K562 (cell line): Measurements from ENCODE around the gene NTN3. TPM values are rescaled to one million over a fixed set of nuclear protein-coding genes. Genes with fewer than 3 reads are reported as not detected.

Source experiments
- ATAC-seq: fragments of 200-7000 bp; cut with Tn5 transposase; 3 replicates; pipeline ENCODE4 v1.9.1; 2020; ENCODE audit warnings: moderate library complexity
- BruUV-seq: library from RNA; stranded (reverse); fragments of 400-500 nt; replicated peaks from 2 replicates; lab custom pipeline; 2021; lab: Mats Ljungman, UMichigan
- CTCF ChIA-PET: fragments of 300-600 bp; formaldehyde crosslinking; extraction: SDS; loops from one replicate; lab custom pipeline; 2021; ENCODE audit warnings: low intra/inter-chr PET ratio; lab: Yijun Ruan, JAX
- POLR2A ChIA-PET: fragments of 300-600, 350-650 bp; sonication (Branson Sonifier 250); formaldehyde crosslinking; extraction: SDS; loops from one replicate; lab custom pipeline; 2021; ENCODE audit warnings: antibody characterized with exemption, inconsistent platforms; lab: Yijun Ruan, JAX
- DNase-seq, 4 experiments: peaks; one replicate each; pipeline versions ENCODE4 v3.0.0 to v3.0.0-alpha.2; 2011 to 2018; ENCODE audit warnings: low spot score in 3 of 4, mixed read lengths in 3 of 4; ENCODE audit errors: extremely low read depth in 1 of 4
- FAIRE-seq: peaks from 2 replicates; lab custom pipeline; 2011; peaks lifted over from hg19 to GRCh38; lab: Jason Lieb, UNC
- H2AFZ ChIP-seq: 2 replicates; pipeline ENCODE4 v1.6.0; 2011; ENCODE audit warnings: low read depth, low read length, control low read depth, inconsistent platforms
- H3K27ac ChIP-seq: fragments of 200-600 bp; 3 replicates; pipeline ENCODE4 v1.8.0; 2011; ENCODE audit warnings: low read depth, mild to moderate bottlenecking, control low read depth, inconsistent platforms, low read length, moderate library complexity, mixed read lengths; ENCODE audit errors: extremely low read depth
- H3K27me3 ChIP-seq, 2 experiments: fragments of 300-600 bp in 1 of 2; 2 replicates in 1 of 2; 3 replicates in 1 of 2; pipeline versions ENCODE4 v1.6.0 to v1.8.0; 2011; ENCODE audit warnings: inconsistent platforms in 2 of 2, low read length in 2 of 2, mild to moderate bottlenecking in 1 of 2, mixed read lengths in 1 of 2, moderate library complexity in 1 of 2; ENCODE audit not compliant: control insufficient read depth in 2 of 2, insufficient read depth in 2 of 2
- H3K36me3 ChIP-seq: fragments of 300-600 bp; 3 replicates; pipeline ENCODE4 v1.8.0; 2011; ENCODE audit warnings: mild to moderate bottlenecking, low read length, inconsistent platforms; ENCODE audit not compliant: control insufficient read depth, insufficient read depth
- H3K4me1 ChIP-seq, 2 experiments: fragments of 200-600 bp in 1 of 2; replicated peaks in 1 of 2; 2 replicates in 1 of 2; 3 replicates in 1 of 2; pipeline versions ENCODE4 v1.5.1 to v1.8.0; 2011; ENCODE audit warnings: inconsistent platforms in 2 of 2, low read length in 2 of 2, mild to moderate bottlenecking in 1 of 2, mixed read lengths in 1 of 2, moderate library complexity in 1 of 2; ENCODE audit not compliant: control insufficient read depth in 2 of 2, insufficient read depth in 2 of 2
- H3K4me2 ChIP-seq: 2 replicates; pipeline ENCODE4 v1.6.1; 2011; ENCODE audit warnings: low read length, control low read depth, inconsistent platforms, mixed read lengths; ENCODE audit not compliant: insufficient read depth
- H3K4me3 ChIP-seq: fragments of 200-600 bp; sonication (generic), shearing (Covaris generic); 2 replicates; pipeline ENCODE4 v1.5.1; 2016; ENCODE audit warnings: control low read depth, inconsistent platforms
- H3K79me2 ChIP-seq: fragments of 200-600 bp; 3 replicates; pipeline ENCODE4 v1.8.0; 2011; ENCODE audit warnings: low read length, inconsistent platforms; ENCODE audit not compliant: control insufficient read depth, insufficient read depth
- H3K9ac ChIP-seq, 2 experiments: 2 replicates each; pipeline versions ENCODE4 v1.6.0 to v1.6.1; 2011; ENCODE audit warnings: low read depth in 2 of 2, low read length in 2 of 2, control low read depth in 1 of 2, inconsistent platforms in 1 of 2, mild to moderate bottlenecking in 1 of 2, mixed read lengths in 1 of 2; ENCODE audit not compliant: insufficient read depth in 1 of 2
- H3K9me1 ChIP-seq: one replicate; pipeline ENCODE4 v1.6.0; 2011; ENCODE audit warnings: inconsistent platforms, mild to moderate bottlenecking, low read length, moderate library complexity; ENCODE audit not compliant: control insufficient read depth, insufficient read depth
- H3K9me3 ChIP-seq: replicated peaks from 2 replicates; pipeline ENCODE4 v1.5.1; 2011; ENCODE audit warnings: low read depth, low read length, inconsistent platforms; ENCODE audit not compliant: control insufficient read depth, insufficient read depth
- H4K20me1 ChIP-seq: replicated peaks from 2 replicates; pipeline ENCODE4 v1.6.1; 2011; ENCODE audit warnings: low read length, inconsistent platforms, mixed read lengths; ENCODE audit not compliant: control insufficient read depth, insufficient read depth
- GTF2F1 ChIP-seq: IDR thresholded peaks from 2 replicates; pipeline ENCODE4 v1.6.1; 2011; ENCODE audit warnings: low read depth, low read length, improper control_type of control experiment
- HNRNPL ChIP-seq: fragments of 200-400 bp; formaldehyde crosslinking; IDR thresholded peaks from 2 replicates; pipeline ENCODE4 v1.6.1; 2017; ENCODE audit warnings: low read depth, mild to moderate bottlenecking, low read length
- NCOR1 ChIP-seq: fragments of 450-650 bp; IDR thresholded peaks from 2 replicates; pipeline ENCODE4 v1.6.1; 2016; ENCODE audit warnings: mild to moderate bottlenecking, moderate library complexity
- RAD21 ChIP-seq, 2 experiments: fragments of 250-450 bp in 1 of 2; fragments of 450-650 bp in 1 of 2; sonication (Bioruptor Pico) in 1 of 2; formaldehyde crosslinking in 1 of 2; IDR thresholded peaks in 1 of 2; conservative IDR thresholded peaks in 1 of 2; 2 replicates each; pipeline versions ENCODE4 v1.4.0 to v1.8.0; 2020 to 2022; ENCODE audit warnings: mild to moderate bottlenecking in 2 of 2, moderate library complexity in 1 of 2
- SP2 ChIP-seq: IDR thresholded peaks from 2 replicates; pipeline ENCODE4 v1.6.1; 2011; ENCODE audit warnings: mild to moderate bottlenecking, low read depth, low read length, moderate library complexity; ENCODE audit not compliant: poor library complexity, severe bottlenecking; ENCODE audit errors: extremely low read depth
- ZNF121 ChIP-seq: sonication (generic); formaldehyde crosslinking; conservative IDR thresholded peaks from 2 replicates; pipeline ENCODE4 v1.8.0; 2022; ENCODE audit warnings: missing genetic modification reagents
- ZNF584 ChIP-seq: fragments of 200-800 bp; sonication (Bioruptor generic); IDR thresholded peaks from 2 replicates; pipeline ENCODE4 v1.6.1; 2016; ENCODE audit warnings: low read depth, mild to moderate bottlenecking, missing genetic modification characterization, missing compliant biosample characterization
- WGBS: fragments of 100-300 bp; shearing (Covaris generic); methylation state at CpG from one replicate; pipeline ENCODE4 v1.1.6; 2016; ENCODE audit warnings: low coverage, mixed read lengths; ENCODE audit not compliant: insufficient coverage; ENCODE audit errors: missing lambda C conversion rate; 5-methylcytosine and 5-hydroxymethylcytosine counted together
- in situ Hi-C: fragments of 300-500 bp; cut with MboI; formaldehyde crosslinking; loops from 4 replicates; pipeline ENCODE4 v1.15.0; 2018; ENCODE audit warnings: inconsistent platforms, mixed read lengths
- intact Hi-C: fragments of 100-400 bp; cut with micrococcal nuclease; formaldehyde crosslinking; loops from 2 replicates; pipeline ENCODE4 v1.14.2; 2022
- polyA plus RNA-seq, 8 experiments: library from polyadenylated mRNA; depleted of rRNA in 4 of 8; stranded (reverse) in 5 of 8; unstranded in 3 of 8; fragments of >200 nt; fragmentation: Nextera tagmentation in 2 of 8; fragmentation: Illumina TruSeq in 1 of 8; extraction: Ambion mirVana in 2 of 8; extraction: Trizol in 1 of 8; gene quantifications; 2 replicates each; pipeline versions ENCODE4 v1.2.1 to v1.2.3, GENCODE V29; 2011 to 2014; ENCODE audit warnings: inconsistent platforms in 1 of 8, missing spikeins in 1 of 8
- total RNA-seq, 7 experiments: library from RNA; depleted of rRNA in 6 of 7; stranded (reverse); fragments of >200 nt in 6 of 7; fragmentation: Illumina TruSeq in 2 of 7; extraction: Trizol in 2 of 7; gene quantifications; 2 replicates each; pipeline versions ENCODE4 v1.2.1 to v1.2.3, GENCODE V29; 2011 to 2021; ENCODE audit warnings: low replicate concordance in 1 of 7
- TF ChIP-seq, protein P1 (sequence below): sonication (generic); formaldehyde crosslinking; IDR thresholded peaks from 2 replicates; pipeline ENCODE4 v1.5.0; 2020; ENCODE audit warnings: missing genetic modification reagents
- TF ChIP-seq, protein P2 (sequence below): IDR thresholded peaks from 2 replicates; pipeline ENCODE4 v1.6.1; 2014; ENCODE audit warnings: antibody characterized with exemption
- TF ChIP-seq, protein P3 (sequence below), 2 experiments: fragments of 450-650 bp; conservative IDR thresholded peaks; 2 replicates each; pipeline ENCODE4 v1.6.1; 2017; ENCODE audit warnings: mild to moderate bottlenecking in 2 of 2, moderate library complexity in 2 of 2

Gene NTN3
- total and polyA plus RNA-seq, 9 of the 15 experiments (the other 6 are each of a cell fraction or from before 2014, with no cell fraction given), result not detected

DNA sequence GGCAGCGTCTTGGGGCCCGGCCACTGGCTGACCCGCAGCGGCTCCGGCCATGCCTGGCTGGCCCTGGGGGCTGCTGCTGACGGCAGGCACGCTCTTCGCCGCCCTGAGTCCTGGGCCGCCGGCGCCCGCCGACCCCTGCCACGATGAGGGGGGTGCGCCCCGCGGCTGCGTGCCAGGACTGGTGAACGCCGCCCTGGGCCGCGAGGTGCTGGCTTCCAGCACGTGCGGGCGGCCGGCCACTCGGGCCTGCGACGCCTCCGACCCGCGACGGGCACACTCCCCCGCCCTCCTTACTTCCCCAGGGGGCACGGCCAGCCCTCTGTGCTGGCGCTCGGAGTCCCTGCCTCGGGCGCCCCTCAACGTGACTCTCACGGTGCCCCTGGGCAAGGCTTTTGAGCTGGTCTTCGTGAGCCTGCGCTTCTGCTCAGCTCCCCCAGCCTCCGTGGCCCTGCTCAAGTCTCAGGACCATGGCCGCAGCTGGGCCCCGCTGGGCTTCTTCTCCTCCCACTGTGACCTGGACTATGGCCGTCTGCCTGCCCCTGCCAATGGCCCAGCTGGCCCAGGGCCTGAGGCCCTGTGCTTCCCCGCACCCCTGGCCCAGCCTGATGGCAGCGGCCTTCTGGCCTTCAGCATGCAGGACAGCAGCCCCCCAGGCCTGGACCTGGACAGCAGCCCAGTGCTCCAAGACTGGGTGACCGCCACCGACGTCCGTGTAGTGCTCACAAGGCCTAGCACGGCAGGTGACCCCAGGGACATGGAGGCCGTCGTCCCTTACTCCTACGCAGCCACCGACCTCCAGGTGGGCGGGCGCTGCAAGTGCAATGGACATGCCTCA, 773 bp downstream of the NTN3 start (continued):
- TF ChIP-seq, protein P1, sequence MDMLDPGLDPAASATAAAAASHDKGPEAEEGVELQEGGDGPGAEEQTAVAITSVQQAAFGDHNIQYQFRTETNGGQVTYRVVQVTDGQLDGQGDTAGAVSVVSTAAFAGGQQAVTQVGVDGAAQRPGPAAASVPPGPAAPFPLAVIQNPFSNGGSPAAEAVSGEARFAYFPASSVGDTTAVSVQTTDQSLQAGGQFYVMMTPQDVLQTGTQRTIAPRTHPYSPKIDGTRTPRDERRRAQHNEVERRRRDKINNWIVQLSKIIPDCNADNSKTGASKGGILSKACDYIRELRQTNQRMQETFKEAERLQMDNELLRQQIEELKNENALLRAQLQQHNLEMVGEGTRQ (CRISPR knock-in tag), result no peak
- no peak for TF ChIP-seq ZNF121
- TF ChIP-seq, protein P2, sequence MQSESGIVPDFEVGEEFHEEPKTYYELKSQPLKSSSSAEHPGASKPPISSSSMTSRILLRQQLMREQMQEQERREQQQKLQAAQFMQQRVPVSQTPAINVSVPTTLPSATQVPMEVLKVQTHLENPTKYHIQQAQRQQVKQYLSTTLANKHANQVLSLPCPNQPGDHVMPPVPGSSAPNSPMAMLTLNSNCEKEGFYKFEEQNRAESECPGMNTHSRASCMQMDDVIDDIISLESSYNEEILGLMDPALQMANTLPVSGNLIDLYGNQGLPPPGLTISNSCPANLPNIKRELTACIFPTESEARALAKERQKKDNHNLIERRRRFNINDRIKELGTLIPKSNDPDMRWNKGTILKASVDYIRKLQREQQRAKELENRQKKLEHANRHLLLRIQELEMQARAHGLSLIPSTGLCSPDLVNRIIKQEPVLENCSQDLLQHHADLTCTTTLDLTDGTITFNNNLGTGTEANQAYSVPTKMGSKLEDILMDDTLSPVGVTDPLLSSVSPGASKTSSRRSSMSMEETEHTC, result no peak

DNA sequence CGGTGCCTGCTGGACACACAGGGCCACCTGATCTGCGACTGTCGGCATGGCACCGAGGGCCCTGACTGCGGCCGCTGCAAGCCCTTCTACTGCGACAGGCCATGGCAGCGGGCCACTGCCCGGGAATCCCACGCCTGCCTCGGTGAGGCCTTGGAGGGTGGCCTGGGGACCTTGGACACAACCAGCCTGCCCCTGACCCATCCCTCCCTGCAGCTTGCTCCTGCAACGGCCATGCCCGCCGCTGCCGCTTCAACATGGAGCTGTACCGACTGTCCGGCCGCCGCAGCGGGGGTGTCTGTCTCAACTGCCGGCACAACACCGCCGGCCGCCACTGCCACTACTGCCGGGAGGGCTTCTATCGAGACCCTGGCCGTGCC, 1.4 kb downstream of the NTN3 start:
- H3K27ac ChIP-seq, result no peak overlapping the region
- H4K20me1 ChIP-seq, result peaks cover 3% of the 10 kb centered on the region; the same call in 1 of the 2 replicates
- BruUV-seq, result no TSS peak
- H2AFZ ChIP-seq, result no peak overlapping the region
- ATAC-seq (no peak), FAIRE-seq (no peak), DNase-seq (no peak)
- no peaks in the 10 kb centered on the region for H3K9me1 ChIP-seq
- peak overlapping the region in 1 of 2 experiments; percentile 98; a peak in 1 of 4 replicates for H3K9ac ChIP-seq
- in situ Hi-C loops, result no loop called here
- peaks cover 33% of the 10 kb centered on the region for H3K79me2 ChIP-seq
- H3K27me3 ChIP-seq, result no peaks in the 10 kb centered on the region
- peaks cover 20 to 93% of the 10 kb centered on the region in 2 experiments for H3K4me1 ChIP-seq
- H3K36me3 ChIP-seq, result no peaks in the 10 kb centered on the region
- H3K4me2 ChIP-seq, result no peak overlapping the region
- peak; percentile 41; the same call in 1 of the 2 replicates for TF ChIP-seq HNRNPL
- no peak for TF ChIP-seq SP2
- no peak for TF ChIP-seq ZNF584 (CRISPR knock-in tag)
- TF ChIP-seq NCOR1, result no peak
- TF ChIP-seq, protein P3, sequence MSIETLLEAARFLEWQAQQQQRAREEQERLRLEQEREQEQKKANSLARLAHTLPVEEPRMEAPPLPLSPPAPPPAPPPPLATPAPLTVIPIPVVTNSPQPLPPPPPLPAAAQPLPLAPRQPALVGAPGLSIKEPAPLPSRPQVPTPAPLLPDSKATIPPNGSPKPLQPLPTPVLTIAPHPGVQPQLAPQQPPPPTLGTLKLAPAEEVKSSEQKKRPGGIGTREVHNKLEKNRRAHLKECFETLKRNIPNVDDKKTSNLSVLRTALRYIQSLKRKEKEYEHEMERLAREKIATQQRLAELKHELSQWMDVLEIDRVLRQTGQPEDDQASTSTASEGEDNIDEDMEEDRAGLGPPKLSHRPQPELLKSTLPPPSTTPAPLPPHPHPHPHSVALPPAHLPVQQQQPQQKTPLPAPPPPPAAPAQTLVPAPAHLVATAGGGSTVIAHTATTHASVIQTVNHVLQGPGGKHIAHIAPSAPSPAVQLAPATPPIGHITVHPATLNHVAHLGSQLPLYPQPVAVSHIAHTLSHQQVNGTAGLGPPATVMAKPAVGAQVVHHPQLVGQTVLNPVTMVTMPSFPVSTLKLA (conservative IDR thresholded peaks at IDR 0.05), result no peak
- TF ChIP-seq RAD21 (CRISPR knock-in tag; conservative IDR thresholded peaks at IDR 0.05 in 1 of 2, IDR thresholded peaks at IDR 0.05 in 1 of 2), result no peak
- no peak for TF ChIP-seq GTF2F1
- ChIA-PET POLR2A (interaction anchor here (1.0 kb wide), 1 partner anchor 13 kb away, joined by 3 read pairs; no protein-coding TSS in a partner anchor), CTCF (no interaction called here)
- WGBS, result 87% methylated on average over 22 of the region's 27 CpGs
- H3K9me3 ChIP-seq, result no peaks in the 10 kb centered on the region
- intact Hi-C loops, result no loop called here
- H3K4me3 ChIP-seq, result no peak overlapping the region
